OCI-LY3 (cell line): ENCODE measurements around the gene TBC1D13.

ENCODE experiments used
- H2AFZ ChIP-seq: fragments of 200-600, 300-600 bp; shearing (Covaris generic); 2 replicates; pipeline ENCODE4 v1.6.0; 2014; ENCODE audit warnings: antibody characterized with exemption, low read depth, low read length
- H3K27ac ChIP-seq: fragments of 200-600, 300-600 bp; sonication (generic); 2 replicates; pipeline ENCODE4 v1.5.1; 2014; ENCODE audit warnings: mild to moderate bottlenecking, low read length, moderate library complexity, mixed read lengths
- H3K27me3 ChIP-seq: fragments of 200-600, 300-600 bp; sonication (generic); 2 replicates; pipeline ENCODE4 v1.6.1; 2014; ENCODE audit warnings: low read depth, low read length, mixed read lengths
- H3K36me3 ChIP-seq: fragments of 200-600, 300-600 bp; sonication (generic); replicated peaks from 2 replicates; pipeline ENCODE3; 2014; ENCODE audit warnings: low read depth, low read length, mixed read lengths
- H3K4me1 ChIP-seq: fragments of 300-600, 200-600 bp; sonication (generic); 2 replicates; pipeline ENCODE4 v1.6.1; 2014; ENCODE audit warnings: low read length, mixed read lengths
- H3K4me2 ChIP-seq: fragments of 200-600, 300-600 bp; sonication (generic); 2 replicates; pipeline ENCODE4 v1.6.1; 2014; ENCODE audit warnings: low read length, mixed read lengths
- H3K4me3 ChIP-seq: fragments of 300-600, 200-600 bp; sonication (generic); 2 replicates; pipeline ENCODE4 v1.5.1; 2014; ENCODE audit warnings: antibody characterized with exemption, mild to moderate bottlenecking, low read length, moderate library complexity
- H3K79me2 ChIP-seq: fragments of 300-600, 200-600 bp; shearing (Covaris generic); 2 replicates; pipeline ENCODE4 v1.6.1; 2014; ENCODE audit warnings: mild to moderate bottlenecking, low read length, mixed read lengths
- H3K9ac ChIP-seq: fragments of 300-600, 200-600 bp; shearing (Covaris generic); 2 replicates; pipeline ENCODE4 v1.6.0; 2014; ENCODE audit warnings: mild to moderate bottlenecking, low read length, moderate library complexity
- H3K9me3 ChIP-seq: fragments of 200-600, 300-600 bp; shearing (Covaris generic); 2 replicates; pipeline ENCODE4 v1.6.1; 2014; ENCODE audit warnings: low read length, mixed read lengths; ENCODE audit not compliant: insufficient read depth
- H4K20me1 ChIP-seq: fragments of 200-600, 300-600 bp; sonication (generic); 2 replicates; pipeline ENCODE4 v1.6.1; 2016; ENCODE audit warnings: low read length, mixed read lengths; ENCODE audit not compliant: insufficient read depth
- EZH2phosphoT487 ChIP-seq: fragments of 200-600 bp; shearing (Covaris generic); IDR thresholded peaks from 2 replicates; pipeline ENCODE4 v1.6.1; 2018; ENCODE audit warnings: antibody characterized with exemption, mixed run types, low read depth
- TF ChIP-seq, protein P1 (sequence below): fragments of 200-600, 300-600 bp; sonication (generic); IDR thresholded peaks from 2 replicates; pipeline ENCODE4 v1.5.1; 2014; ENCODE audit warnings: antibody characterized with exemption, low read length, low read depth

Gene TBC1D13

DNA sequence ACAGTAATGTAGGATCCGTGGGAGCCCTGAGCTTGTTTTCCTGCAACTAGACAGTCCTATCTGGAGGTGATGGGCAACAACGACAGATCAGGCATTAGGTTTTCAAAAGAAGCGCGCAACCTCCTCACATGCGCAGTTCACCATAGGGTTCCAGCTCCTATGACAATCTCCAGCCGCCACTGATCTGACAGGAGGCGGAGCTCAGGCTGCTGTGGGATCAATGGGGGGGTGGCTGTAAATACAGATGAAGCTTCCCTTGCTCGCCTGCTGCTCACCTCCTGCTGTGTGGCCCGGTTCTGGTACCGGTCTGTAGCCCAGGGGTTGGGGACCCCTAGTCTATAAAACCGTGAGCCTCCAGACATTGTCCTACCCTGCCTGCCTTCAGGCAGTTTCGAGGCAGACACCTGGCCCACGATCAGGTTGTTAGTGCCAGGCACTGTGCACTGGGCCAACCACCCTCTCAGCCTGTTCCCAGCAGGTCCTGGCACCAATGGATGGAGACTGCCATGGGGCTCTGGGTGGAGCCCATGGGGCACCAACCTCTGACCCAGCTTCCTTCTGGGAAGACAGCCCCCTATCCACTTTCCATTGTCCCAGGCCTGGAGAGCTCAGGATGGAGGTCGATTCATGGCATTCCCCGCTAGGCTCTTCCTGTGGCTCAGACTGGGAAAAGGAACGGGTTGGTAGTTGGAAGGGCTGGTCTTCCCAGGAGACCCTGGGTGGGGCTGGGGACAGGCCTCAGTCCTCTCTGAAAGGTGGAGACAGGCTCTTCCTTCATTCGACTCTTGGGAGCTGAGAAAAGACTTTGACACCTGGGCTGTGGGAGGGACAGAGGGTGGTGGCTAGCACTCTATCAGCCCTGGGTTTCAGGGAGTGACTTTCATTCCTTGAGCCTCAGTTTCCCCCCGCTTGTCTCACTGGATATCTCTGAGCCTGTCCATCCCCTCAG, 32.9 kb downstream of the TBC1D13 start:
- Histone ChIP-seq H3K9me3 (no peaks in the 10 kb centered on the region), H3K27me3 (no peaks in the 10 kb centered on the region), H3K36me3 (peaks cover 11% of the 10 kb centered on the region), H3K4me1 (no peaks in the 10 kb centered on the region), H3K4me3 (no peak overlapping the region), H3K9ac (no peak overlapping the region), H2AFZ (no peak overlapping the region), H3K27ac (no peak overlapping the region), H4K20me1 (no peaks in the 10 kb centered on the region), H3K79me2 (no peaks in the 10 kb centered on the region), H3K4me2 (0 out of 2 replicates have a peak overlapping the region, but pooled peaks have one; percentile 65)
- no peak for TF ChIP-seq EZH2phosphoT487
- TF ChIP-seq, protein P1, sequence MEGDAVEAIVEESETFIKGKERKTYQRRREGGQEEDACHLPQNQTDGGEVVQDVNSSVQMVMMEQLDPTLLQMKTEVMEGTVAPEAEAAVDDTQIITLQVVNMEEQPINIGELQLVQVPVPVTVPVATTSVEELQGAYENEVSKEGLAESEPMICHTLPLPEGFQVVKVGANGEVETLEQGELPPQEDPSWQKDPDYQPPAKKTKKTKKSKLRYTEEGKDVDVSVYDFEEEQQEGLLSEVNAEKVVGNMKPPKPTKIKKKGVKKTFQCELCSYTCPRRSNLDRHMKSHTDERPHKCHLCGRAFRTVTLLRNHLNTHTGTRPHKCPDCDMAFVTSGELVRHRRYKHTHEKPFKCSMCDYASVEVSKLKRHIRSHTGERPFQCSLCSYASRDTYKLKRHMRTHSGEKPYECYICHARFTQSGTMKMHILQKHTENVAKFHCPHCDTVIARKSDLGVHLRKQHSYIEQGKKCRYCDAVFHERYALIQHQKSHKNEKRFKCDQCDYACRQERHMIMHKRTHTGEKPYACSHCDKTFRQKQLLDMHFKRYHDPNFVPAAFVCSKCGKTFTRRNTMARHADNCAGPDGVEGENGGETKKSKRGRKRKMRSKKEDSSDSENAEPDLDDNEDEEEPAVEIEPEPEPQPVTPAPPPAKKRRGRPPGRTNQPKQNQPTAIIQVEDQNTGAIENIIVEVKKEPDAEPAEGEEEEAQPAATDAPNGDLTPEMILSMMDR: no peak

DNA sequence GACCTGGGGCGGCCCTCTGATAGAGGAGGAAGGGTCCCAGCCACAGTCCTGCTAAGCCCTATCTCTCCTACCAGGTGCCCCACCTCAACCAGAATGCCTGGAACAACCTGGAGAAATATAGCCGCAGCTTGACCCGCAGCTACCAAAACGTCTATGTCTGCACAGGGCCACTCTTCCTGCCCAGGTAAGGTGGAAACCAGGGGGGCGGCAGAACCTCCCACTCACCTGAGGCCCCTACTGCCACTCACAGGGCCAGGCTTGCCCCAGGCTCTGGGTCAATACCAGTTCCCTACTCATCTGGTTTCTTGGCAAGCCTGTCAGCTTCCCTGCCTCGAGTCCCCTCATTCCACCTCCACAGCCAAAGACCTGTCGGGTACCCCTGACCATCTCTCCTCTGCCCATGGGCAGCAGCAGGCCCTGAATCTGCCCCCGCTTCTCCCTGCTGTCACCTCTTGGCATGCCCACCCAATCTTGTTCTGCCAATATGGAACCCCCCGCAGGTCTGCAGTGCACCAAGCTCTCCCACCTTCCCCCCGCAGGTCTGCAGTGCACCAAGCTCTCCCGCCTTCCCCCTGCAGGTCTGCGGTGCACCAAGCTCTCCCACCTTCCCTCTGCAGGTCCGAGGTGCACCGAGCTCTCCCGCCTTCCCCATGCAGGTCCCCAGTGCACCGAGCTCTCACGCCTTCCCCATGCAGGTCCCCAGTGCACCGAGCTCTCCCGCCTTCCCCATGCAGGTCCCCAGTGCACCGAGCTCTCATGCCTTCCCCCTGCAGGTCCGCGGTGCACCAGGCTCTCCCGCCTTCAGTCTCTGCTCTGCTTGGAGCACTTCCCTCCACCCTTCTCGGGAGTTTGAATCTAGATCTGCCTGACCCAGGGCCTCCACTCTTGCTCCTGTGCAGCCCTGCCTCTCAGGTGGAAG, 33.9 kb downstream of the TBC1D13 start:
- Histone ChIP-seq H3K4me3 (no peak overlapping the region), H3K36me3 (peaks cover 14% of the 10 kb centered on the region), H3K4me2 (no peak overlapping the region), H3K79me2 (no peaks in the 10 kb centered on the region), H3K27ac (no peak overlapping the region), H3K9me3 (no peaks in the 10 kb centered on the region), H3K27me3 (no peaks in the 10 kb centered on the region), H2AFZ (no peak overlapping the region), H4K20me1 (no peaks in the 10 kb centered on the region), H3K9ac (no peak overlapping the region), H3K4me1 (no peaks in the 10 kb centered on the region)
- TF ChIP-seq, protein P1: no peak
- no peak for TF ChIP-seq EZH2phosphoT487

DNA sequence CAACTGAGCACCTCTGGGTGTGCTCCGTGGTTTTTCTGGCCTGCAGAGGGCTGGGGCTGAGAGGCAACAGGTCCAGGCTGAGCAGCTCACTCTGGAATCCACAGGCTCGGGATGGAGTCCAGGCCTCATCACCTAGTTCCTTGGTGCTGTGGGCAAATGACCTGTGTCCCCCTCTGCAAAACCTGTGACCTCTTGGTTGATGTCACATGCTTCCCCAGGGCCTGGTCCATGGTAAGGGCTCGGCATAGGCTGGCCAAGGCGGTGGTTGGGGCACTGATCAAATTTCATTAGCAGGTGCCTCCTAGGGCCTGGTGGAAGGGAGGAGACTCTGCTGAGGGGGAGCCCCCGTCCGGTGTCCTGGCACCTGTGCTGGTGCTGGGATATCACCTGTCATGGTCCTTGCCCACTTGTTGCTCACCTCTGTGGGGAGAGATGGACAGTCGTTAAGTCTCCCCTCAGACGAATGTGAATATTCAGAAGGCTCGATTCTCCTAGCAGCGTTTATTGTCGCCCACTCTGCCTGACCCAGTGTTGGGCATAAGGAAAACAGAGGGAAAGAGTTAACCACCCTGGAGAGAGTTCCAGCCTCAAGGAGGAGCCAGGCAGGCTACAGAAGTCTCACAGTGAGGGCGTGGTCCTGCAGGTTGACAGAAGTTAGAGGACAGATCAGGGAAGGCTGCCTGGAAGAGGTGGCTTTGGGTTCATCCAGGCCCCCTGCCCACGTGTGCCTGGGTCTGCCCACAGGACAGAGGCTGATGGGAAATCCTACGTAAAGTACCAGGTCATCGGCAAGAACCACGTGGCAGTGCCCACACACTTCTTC, 34.7 kb downstream of the TBC1D13 start:
- no peaks in the 10 kb centered on the region for H3K9me3 ChIP-seq
- H3K4me1 ChIP-seq: no peaks in the 10 kb centered on the region
- H3K4me3 ChIP-seq: no peak overlapping the region
- no peak overlapping the region for H3K27ac ChIP-seq
- TF ChIP-seq, protein P1: no peak
- no peak for TF ChIP-seq EZH2phosphoT487
- H4K20me1 ChIP-seq: no peaks in the 10 kb centered on the region
- H3K79me2 ChIP-seq: no peaks in the 10 kb centered on the region
- peaks cover 18% of the 10 kb centered on the region for H3K36me3 ChIP-seq
- H2AFZ ChIP-seq: no peak overlapping the region
- H3K27me3 ChIP-seq: no peaks in the 10 kb centered on the region
- H3K9ac ChIP-seq: no peak overlapping the region
- H3K4me2 ChIP-seq: no peak overlapping the region
